ENCODE results near the gene PLEKHG4B.

The PLEKHG4B gene

GRCh38 chr5:128446-128845 lies 36.5 kb downstream of the PLEKHG4B start:
- in situ Hi-C loops (cut with HindIII; ENCODE audit: low sequenced_read_pairs) = no loop called here

GRCh38 chr5:129148-129547 lies 37.2 kb downstream of the PLEKHG4B start:
- in situ Hi-C loops (cut with HindIII; ENCODE audit: low sequenced_read_pairs) = no loop called here

- in situ Hi-C loops (cut with HindIII; ENCODE audit: low sequenced_read_pairs) = no loop called here
These were observed 37.9 kb downstream of the PLEKHG4B start for GRCh38 chr5:129820-130219.

- in situ Hi-C loops (cut with HindIII; ENCODE audit: low sequenced_read_pairs) = no loop called here
These were observed 38.7 kb downstream of the PLEKHG4B start for GRCh38 chr5:130601-131131.

GRCh38 chr5:136901-137300 lies 44.9 kb downstream of the PLEKHG4B start:
- in situ Hi-C loops (cut with HindIII; ENCODE audit: low sequenced_read_pairs) = no loop called here

- in situ Hi-C loops (cut with HindIII; ENCODE audit: low sequenced_read_pairs) = no loop called here
These were observed 45.8 kb downstream of the PLEKHG4B start for GRCh38 chr5:137741-138140.

- in situ Hi-C loops (cut with HindIII; ENCODE audit: low sequenced_read_pairs) = no loop called here
These were observed 47.0 kb downstream of the PLEKHG4B start for GRCh38 chr5:138936-139335.

- in situ Hi-C loops (cut with HindIII; ENCODE audit: low sequenced_read_pairs) = no loop called here
These were observed 47.8 kb downstream of the PLEKHG4B start for GRCh38 chr5:139579-140442.

GRCh38 chr5:140443-140829 lies 48.5 kb downstream of the PLEKHG4B start:
- in situ Hi-C loops (cut with HindIII; ENCODE audit: low sequenced_read_pairs) = no loop called here

- in situ Hi-C loops (cut with HindIII; ENCODE audit: low sequenced_read_pairs) = no loop called here
These were observed 49.2 kb downstream of the PLEKHG4B start for GRCh38 chr5:141211-141610.

- in situ Hi-C loops (cut with HindIII; ENCODE audit: low sequenced_read_pairs) = no loop called here
These were observed 49.8 kb downstream of the PLEKHG4B start for GRCh38 chr5:141761-142160.

- in situ Hi-C loops (cut with HindIII; ENCODE audit: low sequenced_read_pairs) = no loop called here
These were observed 50.4 kb downstream of the PLEKHG4B start for GRCh38 chr5:142246-142810.

- in situ Hi-C loops (cut with HindIII; ENCODE audit: low sequenced_read_pairs) = no loop called here
These were observed 51.1 kb downstream of the PLEKHG4B start for GRCh38 chr5:143041-143440.

- in situ Hi-C loops (cut with HindIII; ENCODE audit: low sequenced_read_pairs) = no loop called here
These were observed 53.0 kb downstream of the PLEKHG4B start for GRCh38 chr5:144941-145340.

- in situ Hi-C loops (cut with HindIII; ENCODE audit: low sequenced_read_pairs) = no loop called here
These were observed 53.8 kb downstream of the PLEKHG4B start for GRCh38 chr5:145585-146323.

- in situ Hi-C loops (cut with HindIII; ENCODE audit: low sequenced_read_pairs) = no loop called here
These were observed 55.8 kb downstream of the PLEKHG4B start for GRCh38 chr5:147751-148150.

GRCh38 chr5:149745-150485 lies 57.9 kb downstream of the PLEKHG4B start:
- in situ Hi-C loops (cut with HindIII; ENCODE audit: low sequenced_read_pairs) = no loop called here

GRCh38 chr5:150746-151145 lies 58.8 kb downstream of the PLEKHG4B start:
- in situ Hi-C loops (cut with HindIII; ENCODE audit: low sequenced_read_pairs) = no loop called here

GRCh38 chr5:152077-152476 lies 60.1 kb downstream of the PLEKHG4B start:
- in situ Hi-C loops (cut with HindIII; ENCODE audit: low sequenced_read_pairs) = no loop called here

- in situ Hi-C loops (cut with HindIII; ENCODE audit: low sequenced_read_pairs) = no loop called here
These were observed 61.3 kb downstream of the PLEKHG4B start for GRCh38 chr5:153256-153655.

- in situ Hi-C loops (cut with HindIII; ENCODE audit: low sequenced_read_pairs) = no loop called here
These were observed 62.3 kb downstream of the PLEKHG4B start for GRCh38 chr5:154236-154635.
